H9 (cell line): Measurements from ENCODE around the gene RILP. TPM values are rescaled to one million over a fixed set of nuclear protein-coding genes. Genes with fewer than 3 reads are reported as not detected.

ENCODE experiments used
- DNase-seq: peaks from one replicate; pipeline ENCODE4 v3.0.0-alpha.2; 2017
- H2AFZ ChIP-seq: one replicate; pipeline ENCODE4 v1.6.1; 2013; ENCODE audit warnings: mild to moderate bottlenecking, low read length, control low read depth, moderate library complexity
- H2AK5ac ChIP-seq: 2 replicates; pipeline ENCODE4 v1.6.1; 2013; ENCODE audit warnings: low read length, control low read depth, mixed read lengths; ENCODE audit not compliant: insufficient read length
- H2BK120ac ChIP-seq: one replicate; pipeline ENCODE4 v1.6.1; 2013; ENCODE audit warnings: low read depth, mild to moderate bottlenecking, low read length, control low read depth, inconsistent platforms; ENCODE audit not compliant: poor library complexity, severe bottlenecking
- H2BK12ac ChIP-seq: 2 replicates; pipeline ENCODE4 v1.6.1; 2013; ENCODE audit warnings: low read length, control low read depth, mixed read lengths, low read depth; ENCODE audit not compliant: insufficient read length
- H2BK15ac ChIP-seq: 2 replicates; pipeline ENCODE4 v1.6.1; 2013; ENCODE audit warnings: low read depth, low read length, control low read depth
- H2BK20ac ChIP-seq: one replicate; pipeline ENCODE4 v1.6.1; 2013; ENCODE audit warnings: low read depth, mild to moderate bottlenecking, low read length, control low read depth, inconsistent platforms; ENCODE audit not compliant: poor library complexity, severe bottlenecking
- H2BK5ac ChIP-seq: 2 replicates; pipeline ENCODE4 v1.6.1; 2013; ENCODE audit warnings: low read length, control low read depth, mixed read lengths; ENCODE audit not compliant: insufficient read length
- H3K14ac ChIP-seq: 2 replicates; pipeline ENCODE4 v1.6.1; 2013; ENCODE audit warnings: low read length, control low read depth; ENCODE audit not compliant: insufficient read depth
- H3K18ac ChIP-seq: 2 replicates; pipeline ENCODE4 v1.6.1; 2013; ENCODE audit warnings: low read depth, mild to moderate bottlenecking, mixed read lengths, low read length, control low read depth; ENCODE audit not compliant: insufficient read length
- H3K23ac ChIP-seq: 2 replicates; pipeline ENCODE4 v1.6.1; 2013; ENCODE audit warnings: low read length, control low read depth, mixed read lengths, low read depth; ENCODE audit not compliant: insufficient read length
- H3K23me2 ChIP-seq: 2 replicates; pipeline ENCODE4 v1.6.1; 2013; ENCODE audit warnings: low read depth, mild to moderate bottlenecking, mixed read lengths, low read length, control low read depth; ENCODE audit not compliant: insufficient read length, poor library complexity, severe bottlenecking
- H3K27ac ChIP-seq: 2 replicates; pipeline ENCODE4 v1.5.1; 2013; ENCODE audit warnings: low read length, control low read depth, mixed read lengths, low read depth; ENCODE audit not compliant: insufficient read length
- H3K27me3 ChIP-seq: 2 replicates; pipeline ENCODE4 v1.6.1; 2013; ENCODE audit warnings: low read length, control low read depth, inconsistent platforms; ENCODE audit not compliant: insufficient read depth
- H3K4ac ChIP-seq: 2 replicates; pipeline ENCODE4 v1.6.1; 2013; ENCODE audit warnings: low read depth, mild to moderate bottlenecking, control low read depth, inconsistent platforms, low read length, moderate library complexity
- H3K4me1 ChIP-seq: 2 replicates; pipeline ENCODE4 v1.6.1; 2013; ENCODE audit warnings: low read length, control low read depth, inconsistent platforms; ENCODE audit not compliant: insufficient read depth
- H3K4me2 ChIP-seq: 2 replicates; pipeline ENCODE4 v1.6.1; 2013; ENCODE audit warnings: low read length, control low read depth, mixed read lengths; ENCODE audit not compliant: insufficient read length, insufficient read depth
- H3K56ac ChIP-seq: 2 replicates; pipeline ENCODE4 v1.6.1; 2013; ENCODE audit warnings: low read depth, mild to moderate bottlenecking, mixed read lengths, low read length, control low read depth; ENCODE audit not compliant: insufficient read length
- H3K79me1 ChIP-seq: 2 replicates; pipeline ENCODE4 v1.6.1; 2013; ENCODE audit warnings: low read depth, mild to moderate bottlenecking, moderate library complexity, low read length, control low read depth, inconsistent platforms; ENCODE audit not compliant: insufficient read depth, poor library complexity, severe bottlenecking
- H3K79me2 ChIP-seq: 2 replicates; pipeline ENCODE4 v1.6.1; 2013; ENCODE audit warnings: low read length, control low read depth, inconsistent platforms; ENCODE audit not compliant: insufficient read depth
- H3K9ac ChIP-seq: 2 replicates; pipeline ENCODE4 v1.6.1; 2013; ENCODE audit warnings: low read length, control low read depth, mixed read lengths; ENCODE audit not compliant: insufficient read length; ENCODE audit errors: extremely low read depth
- H3K9me3 ChIP-seq: one replicate; pipeline ENCODE4 v1.6.1; 2013; ENCODE audit warnings: low read depth, low read length, inconsistent platforms; ENCODE audit not compliant: control insufficient read depth
- H3T11ph ChIP-seq: one replicate; pipeline ENCODE4 v1.6.1; 2013; ENCODE audit warnings: mild to moderate bottlenecking, low read length, control low read depth, inconsistent platforms
- H4K20me1 ChIP-seq: one replicate; pipeline ENCODE4 v1.6.1; 2013; ENCODE audit not compliant: control insufficient read depth, insufficient read length, insufficient read depth
- H4K5ac ChIP-seq: 2 replicates; pipeline ENCODE4 v1.6.1; 2013; ENCODE audit warnings: low read depth, mild to moderate bottlenecking, mixed read lengths, low read length, control low read depth; ENCODE audit not compliant: insufficient read length
- H4K8ac ChIP-seq: replicated peaks from 2 replicates; pipeline ENCODE4 v1.6.1; 2013; ENCODE audit warnings: low read length, control low read depth, mixed read lengths, low read depth; ENCODE audit not compliant: insufficient read length
- H4K91ac ChIP-seq: 2 replicates; pipeline ENCODE4 v1.6.1; 2013; ENCODE audit warnings: low read depth, mild to moderate bottlenecking, moderate library complexity, mixed read lengths, low read length, control low read depth; ENCODE audit not compliant: insufficient read length
- H3K27ac Mint-ChIP-seq, 3 experiments: 2 replicates in 2 of 3; 3 replicates in 1 of 3; pipeline ENCODE4 v1.8.0; 2020 to 2021; ENCODE audit warnings: mixed read lengths in 3 of 3, mild to moderate bottlenecking in 1 of 3, moderate library complexity in 1 of 3
- H3K27me3 Mint-ChIP-seq: 2 replicates; pipeline ENCODE4 v1.8.0; 2021; ENCODE audit warnings: low read depth, mild to moderate bottlenecking, moderate library complexity, mixed read lengths
- H3K36me3 Mint-ChIP-seq, 3 experiments: 2 replicates in 2 of 3; 3 replicates in 1 of 3; pipeline ENCODE4 v1.8.0; 2020 to 2021; ENCODE audit warnings: low read depth in 3 of 3, mixed read lengths in 3 of 3; ENCODE audit not compliant: insufficient read depth in 1 of 3
- H3K4me1 Mint-ChIP-seq, 2 experiments: 2 replicates each; pipeline ENCODE4 v1.8.0; 2020; ENCODE audit warnings: mixed read lengths in 2 of 2
- H3K4me3 Mint-ChIP-seq, 2 experiments: 2 replicates in 1 of 2; 3 replicates in 1 of 2; pipeline ENCODE4 v1.8.0; 2020 to 2021; ENCODE audit warnings: mild to moderate bottlenecking in 2 of 2, mixed read lengths in 2 of 2, moderate library complexity in 1 of 2
- H3K9me3 Mint-ChIP-seq, 2 experiments: 2 replicates in 1 of 2; 3 replicates in 1 of 2; pipeline ENCODE4 v1.8.0; 2020; ENCODE audit warnings: mild to moderate bottlenecking in 2 of 2, mixed read lengths in 2 of 2, moderate library complexity in 1 of 2
- WGBS: extraction: QIAGEN DNeasy Blood & Tissue Kit; methylation state at CpG from one replicate; pipeline ENCODE4 v1.1.7; 2013; ENCODE audit warnings: missing lambda C conversion rate, low lambda C conversion rate, mixed read lengths; ENCODE audit not compliant: insufficient read length; ENCODE audit errors: extremely low coverage; 5-methylcytosine and 5-hydroxymethylcytosine counted together
- total RNA-seq: library from RNA; stranded (reverse); gene quantifications from 2 replicates; pipeline ENCODE4 v1.2.1, GENCODE V29; 2021
- TF ChIP-seq, protein P1 (sequence below): fragments of 200-600 bp; sonication (generic); conservative IDR thresholded peaks from 3 replicates; pipeline ENCODE4 v1.8.0; 2021; ENCODE audit warnings: antibody characterized with exemption, mild to moderate bottlenecking

The RILP gene
- total RNA-seq, 1 experiment from 2014 or later, result 5.4 TPM

GRCh38 chr17:1625581-1625980 is 24.1 kb downstream of the RILP start:
- Mint-ChIP-seq H3K9me3 (no peaks in the 10 kb centered on the region; a peak in 1 of 5 replicates), H3K27me3 (peaks cover 6% of the 10 kb centered on the region), H3K27ac (no peak overlapping the region; a peak in 1 of 7 replicates), H3K4me3 (peak overlapping the region in 1 of 2 experiments; percentile 15; a peak in 1 of 5 replicates), H3K36me3 (peaks cover 0 to 5% (median 2%) of the 10 kb centered on the region in 3 experiments; a peak in 5 of 7 replicates), H3K4me1 (peaks cover 27 to 32% of the 10 kb centered on the region in 2 experiments)
- no peak overlapping the region for H3K56ac ChIP-seq
- DNase-seq, result no peak
- no peaks in the 10 kb centered on the region; the same call in 1 of the 2 replicates for H3K4me1 ChIP-seq
- no peaks in the 10 kb centered on the region for H4K20me1 ChIP-seq
- no peak overlapping the region for H3K14ac ChIP-seq
- no peak overlapping the region for H3K27ac ChIP-seq
- no peak overlapping the region for H2BK5ac ChIP-seq
- no peaks in the 10 kb centered on the region for H3K9me3 ChIP-seq
- no peak overlapping the region for H2AK5ac ChIP-seq
- no peaks in the 10 kb centered on the region; the same call in 1 of the 2 replicates for H3K79me2 ChIP-seq
- no peak overlapping the region for H2BK20ac ChIP-seq
- no peak overlapping the region for H2AFZ ChIP-seq
- H2BK15ac ChIP-seq, result no peak overlapping the region
- no peak overlapping the region for H4K8ac ChIP-seq
- TF ChIP-seq, protein P1, sequence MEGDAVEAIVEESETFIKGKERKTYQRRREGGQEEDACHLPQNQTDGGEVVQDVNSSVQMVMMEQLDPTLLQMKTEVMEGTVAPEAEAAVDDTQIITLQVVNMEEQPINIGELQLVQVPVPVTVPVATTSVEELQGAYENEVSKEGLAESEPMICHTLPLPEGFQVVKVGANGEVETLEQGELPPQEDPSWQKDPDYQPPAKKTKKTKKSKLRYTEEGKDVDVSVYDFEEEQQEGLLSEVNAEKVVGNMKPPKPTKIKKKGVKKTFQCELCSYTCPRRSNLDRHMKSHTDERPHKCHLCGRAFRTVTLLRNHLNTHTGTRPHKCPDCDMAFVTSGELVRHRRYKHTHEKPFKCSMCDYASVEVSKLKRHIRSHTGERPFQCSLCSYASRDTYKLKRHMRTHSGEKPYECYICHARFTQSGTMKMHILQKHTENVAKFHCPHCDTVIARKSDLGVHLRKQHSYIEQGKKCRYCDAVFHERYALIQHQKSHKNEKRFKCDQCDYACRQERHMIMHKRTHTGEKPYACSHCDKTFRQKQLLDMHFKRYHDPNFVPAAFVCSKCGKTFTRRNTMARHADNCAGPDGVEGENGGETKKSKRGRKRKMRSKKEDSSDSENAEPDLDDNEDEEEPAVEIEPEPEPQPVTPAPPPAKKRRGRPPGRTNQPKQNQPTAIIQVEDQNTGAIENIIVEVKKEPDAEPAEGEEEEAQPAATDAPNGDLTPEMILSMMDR, result no peak
- H3K4me2 ChIP-seq, result no peak overlapping the region
- H2BK120ac ChIP-seq, result no peak overlapping the region
- no peak overlapping the region for H4K5ac ChIP-seq
- no CpG with 5 or more reads among the region's 6 CpGs for WGBS
- no peak overlapping the region for H3K18ac ChIP-seq
- H3K23ac ChIP-seq, result no peak overlapping the region
- no peaks in the 10 kb centered on the region for H3K27me3 ChIP-seq
- H2BK12ac ChIP-seq, result no peak overlapping the region
- no peak overlapping the region for H3K9ac ChIP-seq
- peaks cover 17% of the 10 kb centered on the region for H3K23me2 ChIP-seq
- no peak overlapping the region for H3K4ac ChIP-seq
- no peak overlapping the region for H3T11ph ChIP-seq
- H4K91ac ChIP-seq, result no peak overlapping the region
- no peaks in the 10 kb centered on the region for H3K79me1 ChIP-seq
